Daoy (cell line): ENCODE results near the gene MAP3K9. TPM values are rescaled to one million over a fixed set of nuclear protein-coding genes. Genes with fewer than 3 reads are reported as not detected.
"Not testable (repeated sequence)": the region's sequence is repeated elsewhere in the genome, so short reads cannot be mapped to it uniquely, and the experiment has no call there.

Experiments used
- DNase-seq: peaks from one replicate; pipeline ENCODE4 v3.0.0-alpha.2; 2015; ENCODE audit warnings: low read depth
- total RNA-seq: library from RNA; depleted of rRNA; stranded (reverse); fragments of >200 nt; shearing (Covaris generic); gene quantifications from 2 replicates; pipeline ENCODE4 v1.2.3, GENCODE V29; 2014; rRNA removed

The MAP3K9 gene
- total RNA-seq, result 5.5 and 5.8 TPM in 2 replicates

GRCh38 chr14:70809225-70810219 is at the start of gene MAP3K9:
MAP3K9 (minus strand) TSS chr14:70809513; CDS start chr14:70809171, 342 bp downstream.
- peak; percentile 100 for DNase-seq

GRCh38 chr14:70858641-70859040 is 49.3 kb upstream of the MAP3K9 start:
- peak; percentile 20 for DNase-seq

GRCh38 chr14:70857496-70857890 is 48.2 kb upstream of the MAP3K9 start:
- peak; percentile 61 for DNase-seq

GRCh38 chr14:70856851-70857495 is 47.7 kb upstream of the MAP3K9 start:
- DNase-seq, result peak; percentile 94

GRCh38 chr14:70855486-70855885 is 46.2 kb upstream of the MAP3K9 start:
- DNase-seq, result no peak

- not testable (repeated sequence) for DNase-seq
Observed at GRCh38 chr14:70853658-70854057, 44.3 kb upstream of the MAP3K9 start.

- DNase-seq, result no peak
Observed at GRCh38 chr14:70847406-70848090, 38.2 kb upstream of the MAP3K9 start.

GRCh38 chr14:70845601-70846000 is 36.3 kb upstream of the MAP3K9 start:
- no peak for DNase-seq

- no peak for DNase-seq
Observed at GRCh38 chr14:70842851-70843462, 33.6 kb upstream of the MAP3K9 start.

GRCh38 chr14:70838076-70838475 is 28.8 kb upstream of the MAP3K9 start:
- DNase-seq, result no peak

- DNase-seq, result no peak
Observed at GRCh38 chr14:70836946-70837345, 27.6 kb upstream of the MAP3K9 start.

- DNase-seq, result no peak
Observed at GRCh38 chr14:70833884-70834283, 24.6 kb upstream of the MAP3K9 start.

- no peak for DNase-seq
Observed at GRCh38 chr14:70832561-70833305, 23.4 kb upstream of the MAP3K9 start.

GRCh38 chr14:70830998-70831781 is 21.9 kb upstream of the MAP3K9 start:
- no peak for DNase-seq

- DNase-seq, result no peak
Observed at GRCh38 chr14:70828188-70828587, 18.9 kb upstream of the MAP3K9 start.

GRCh38 chr14:70827752-70828151 is 18.4 kb upstream of the MAP3K9 start:
- no peak for DNase-seq

- DNase-seq, result no peak
Observed at GRCh38 chr14:70827347-70827746, 18.0 kb upstream of the MAP3K9 start.

- DNase-seq, result no peak
Observed at GRCh38 chr14:70823281-70823680, 14.0 kb upstream of the MAP3K9 start.

GRCh38 chr14:70822530-70823185 is 13.3 kb upstream of the MAP3K9 start:
- DNase-seq, result peak; percentile 65
